Activated CD8-positive, alpha-beta memory T cell treated with anti-CD3 and anti-CD28 coated beads, Interleukin-2, amount 50 U/mL, for 4 hours (primary cell): ENCODE results near the gene FBP1.
"Not testable (repeated sequence)": the region's sequence is repeated elsewhere in the genome, so short reads cannot be mapped to it uniquely, and the experiment has no call there.

Experiments used
- DNase-seq: peaks from one replicate; pipeline ENCODE4 v3.0.0-alpha.2; 2020

FBP1 gene

GRCh38 chr9:94568972-94569712 is 70.2 kb downstream of the FBP1 start:
- no peak for DNase-seq

GRCh38 chr9:94568250-94568889 is 70.9 kb downstream of the FBP1 start:
- no peak for DNase-seq

- no peak for DNase-seq
Observed at GRCh38 chr9:94567271-94567670, 72.0 kb downstream of the FBP1 start.

- DNase-seq, result no peak
Observed at GRCh38 chr9:94566550-94566949, 72.8 kb downstream of the FBP1 start.

GRCh38 chr9:94564279-94564678 is 75.0 kb downstream of the FBP1 start:
- DNase-seq, result not testable (repeated sequence)

- DNase-seq, result no peak
Observed at GRCh38 chr9:94563548-94563947, 75.8 kb downstream of the FBP1 start.

- no peak for DNase-seq
Observed at GRCh38 chr9:94560237-94560636, 79.1 kb downstream of the FBP1 start.

- DNase-seq, result no peak
Observed at GRCh38 chr9:94557376-94557775, 81.9 kb downstream of the FBP1 start.

- DNase-seq, result no peak
Observed at GRCh38 chr9:94554439-94555331, 84.6 kb downstream of the FBP1 start, which contains the start of gene PCAT7. TSS of gene PCAT7 (plus strand) at chr9:94555083.

- no peak for DNase-seq
Observed at GRCh38 chr9:94554078-94554438, 85.3 kb downstream of the FBP1 start.
